Esophagus squamous epithelium (tissue), 4 donors: ENCODE data around the gene PODNL1.

Experiments
- CTCF ChIP-seq, 6 experiments: fragments of 450-650 bp in 4 of 6; fragments of 200-600 bp in 2 of 6; sonication (generic) in 2 of 6; IDR thresholded peaks; one replicate each; pipeline ENCODE4 v1.5.1; 2016 to 2019; ENCODE audit warnings: antibody characterized with exemption in 6 of 6, mild to moderate bottlenecking in 4 of 6, moderate library complexity in 4 of 6
- POLR2A ChIP-seq, 4 donors: fragments of 450-650 bp; IDR thresholded peaks; one replicate each; pipeline ENCODE4 v1.6.1; 2017; ENCODE audit warnings: antibody characterized with exemption in 4 of 4, mild to moderate bottlenecking in 4 of 4, moderate library complexity in 3 of 4

DNA sequence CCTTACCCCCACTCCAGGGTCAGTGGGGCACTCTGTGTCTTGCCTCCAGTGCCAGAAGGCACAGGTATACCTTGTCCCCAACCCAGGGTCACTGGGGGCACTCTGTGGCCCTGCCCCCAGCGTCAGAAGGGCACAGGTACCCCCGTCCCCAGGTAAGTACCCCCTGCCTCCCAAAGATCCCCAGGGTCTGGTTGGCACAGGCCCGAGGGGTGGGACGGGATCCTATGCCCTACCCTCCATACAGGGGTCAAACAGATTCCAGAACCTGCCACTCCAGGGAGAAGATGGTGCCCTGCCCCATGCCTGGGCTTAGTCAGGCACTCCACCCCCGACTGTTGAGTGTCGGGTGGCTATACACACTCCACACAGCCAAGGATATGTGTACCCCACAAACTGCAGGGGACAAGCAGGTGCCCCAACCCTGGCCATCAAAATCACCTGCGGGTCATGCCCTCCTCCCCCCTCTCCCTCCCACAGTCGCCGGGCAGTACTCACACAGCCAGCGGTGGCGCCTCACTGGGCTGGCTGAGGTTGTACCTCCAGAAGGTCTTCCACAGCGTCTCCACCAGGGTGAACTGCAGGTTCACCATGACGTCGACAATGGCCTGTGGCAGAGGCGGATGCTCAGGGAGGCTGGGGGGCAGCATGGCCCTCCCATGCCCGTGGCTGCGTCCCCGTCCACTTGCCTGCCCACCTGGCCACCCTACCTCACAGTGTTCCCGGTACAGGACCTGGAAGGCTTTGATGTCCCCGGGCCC is 27.9 kb upstream of the PODNL1 start:
- TF ChIP-seq CTCF (IDR thresholded peaks at IDR 0.05) (no peak), POLR2A (IDR thresholded peaks at IDR 0.05) (no peak)
